HUES48 (cell line): ENCODE measurements around the gene OR7C1.
"Not testable (repeated sequence)": the region's sequence is repeated elsewhere in the genome, so short reads cannot be mapped to it uniquely, and the experiment has no call there.

Experiments used
- H3K27ac ChIP-seq: one replicate; pipeline ENCODE4 v1.7.0; 2013; ENCODE audit warnings: low read depth, low read length, inconsistent platforms
- H3K27me3 ChIP-seq: 2 replicates; pipeline ENCODE4 v1.6.1; 2013; ENCODE audit warnings: mild to moderate bottlenecking, low read length; ENCODE audit not compliant: control insufficient read depth, insufficient read depth
- H3K36me3 ChIP-seq: 2 replicates; pipeline ENCODE4 v1.6.1; 2013; ENCODE audit warnings: low read length; ENCODE audit not compliant: control insufficient read depth, insufficient read depth
- H3K4me1 ChIP-seq: 2 replicates; pipeline ENCODE4 v1.6.1; 2013; ENCODE audit warnings: mild to moderate bottlenecking, low read length; ENCODE audit not compliant: control insufficient read depth, insufficient read depth
- H3K4me3 ChIP-seq: 2 replicates; pipeline ENCODE4 v1.5.1; 2013; ENCODE audit warnings: mild to moderate bottlenecking, low read depth, low read length
- H3K9ac ChIP-seq: 2 replicates; pipeline ENCODE4 v1.6.1; 2013; ENCODE audit warnings: mild to moderate bottlenecking, low read depth, low read length, moderate library complexity
- H3K9me3 ChIP-seq: 2 replicates; pipeline ENCODE4 v1.6.1; 2013; ENCODE audit warnings: low read length; ENCODE audit not compliant: control insufficient read depth, insufficient read depth

The OR7C1 gene

GRCh38 chr19:14775869-14776586 lies 59.0 kb downstream of the OR7C1 start:
- Histone ChIP-seq H3K9ac (no peak overlapping the region), H3K4me1 (peaks cover 5% of the 10 kb centered on the region; the same call in 1 of the 2 replicates), H3K9me3 (no peaks in the 10 kb centered on the region), H3K27me3 (peaks cover 6% of the 10 kb centered on the region; the same call in 1 of the 2 replicates), H3K4me3 (peak overlapping the region; percentile 62), H3K36me3 (no peaks in the 10 kb centered on the region), H3K27ac (no peak overlapping the region)

DNA sequence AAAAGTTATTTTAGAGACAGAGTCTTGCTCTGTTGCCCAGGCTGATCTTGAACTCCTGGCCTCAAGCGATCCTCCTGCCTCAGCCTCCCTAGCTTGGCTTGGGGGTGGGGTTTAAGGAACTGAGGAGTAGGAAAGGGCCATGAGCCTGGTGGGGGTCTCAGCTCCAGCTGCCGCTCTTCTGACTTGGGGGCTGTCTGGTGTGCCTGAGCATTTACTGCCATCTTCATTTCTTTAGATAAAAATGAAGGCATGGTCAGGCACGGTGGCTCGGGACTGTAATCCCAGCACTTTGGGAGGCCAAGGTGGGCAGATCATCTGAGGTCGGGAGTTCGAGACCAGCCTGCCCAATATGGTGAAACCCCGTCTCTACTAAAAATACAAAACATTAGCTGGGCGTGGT lies 59.7 kb downstream of the OR7C1 start:
- H3K4me1 ChIP-seq, H3K36me3 ChIP-seq, H3K27me3 ChIP-seq, H3K4me3 ChIP-seq, H3K27ac ChIP-seq, H3K9ac ChIP-seq, H3K9me3 ChIP-seq: not testable (repeated sequence)

GRCh38 chr19:14774373-14774772 lies 60.6 kb downstream of the OR7C1 start:
- no peak overlapping the region for H3K27ac ChIP-seq
- H3K4me3 ChIP-seq: no peak overlapping the region
- H3K4me1 ChIP-seq: peaks cover 5% of the 10 kb centered on the region; the same call in 1 of the 2 replicates
- no peaks in the 10 kb centered on the region for H3K9me3 ChIP-seq
- H3K36me3 ChIP-seq: no peaks in the 10 kb centered on the region
- peaks cover 6% of the 10 kb centered on the region; the same call in 1 of the 2 replicates for H3K27me3 ChIP-seq
- no peak overlapping the region for H3K9ac ChIP-seq

- not testable (repeated sequence) for H3K27me3 ChIP-seq, H3K9ac ChIP-seq, H3K4me3 ChIP-seq, H3K27ac ChIP-seq, H3K4me1 ChIP-seq, H3K9me3 ChIP-seq, H3K36me3 ChIP-seq
Measured at GRCh38 chr19:14773722-14774121, 61.3 kb downstream of the OR7C1 start.

DNA sequence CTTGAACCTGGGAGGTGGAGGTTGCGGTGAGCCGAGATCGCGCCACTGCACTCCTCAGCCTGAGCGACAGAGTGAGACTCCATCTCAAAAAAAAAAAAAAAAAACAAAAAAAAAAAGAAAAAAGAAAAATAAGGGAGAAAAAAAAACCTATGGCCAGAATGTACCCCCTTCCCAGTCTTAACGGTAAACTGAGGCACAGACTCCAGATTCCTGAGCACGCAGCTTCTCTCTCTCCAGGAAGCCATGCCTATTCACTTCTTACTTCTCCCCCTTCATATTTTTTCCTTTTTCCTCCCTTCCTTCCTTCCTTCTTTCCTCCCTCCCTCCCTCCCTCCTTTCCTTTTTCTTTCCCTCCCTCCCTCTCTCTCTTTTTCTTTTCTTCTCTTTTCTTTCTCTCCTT lies 62.0 kb downstream of the OR7C1 start:
- Histone ChIP-seq H3K4me1 (peaks cover 5% of the 10 kb centered on the region; the same call in 1 of the 2 replicates), H3K9ac (no peak overlapping the region), H3K9me3 (no peaks in the 10 kb centered on the region), H3K27ac (no peak overlapping the region), H3K27me3 (peaks cover 6% of the 10 kb centered on the region; the same call in 1 of the 2 replicates), H3K4me3 (no peak overlapping the region), H3K36me3 (no peaks in the 10 kb centered on the region)

- peaks cover 6% of the 10 kb centered on the region; the same call in 1 of the 2 replicates for H3K27me3 ChIP-seq
- H3K4me1 ChIP-seq: peaks cover 5% of the 10 kb centered on the region; the same call in 1 of the 2 replicates
- H3K4me3 ChIP-seq: no peak overlapping the region
- no peak overlapping the region for H3K9ac ChIP-seq
- H3K9me3 ChIP-seq: no peaks in the 10 kb centered on the region
- H3K27ac ChIP-seq: no peak overlapping the region
- no peaks in the 10 kb centered on the region for H3K36me3 ChIP-seq
Measured at GRCh38 chr19:14772467-14772866, 62.5 kb downstream of the OR7C1 start.

GRCh38 chr19:14770944-14771839 lies 63.8 kb downstream of the OR7C1 start:
- H3K27me3 ChIP-seq: peaks cover 4% of the 10 kb centered on the region; the same call in 1 of the 2 replicates
- no peak overlapping the region for H3K27ac ChIP-seq
- no peak overlapping the region for H3K9ac ChIP-seq

GRCh38 chr19:14770136-14770535 lies 64.8 kb downstream of the OR7C1 start:
- H3K27ac ChIP-seq: no peak overlapping the region
- no peaks in the 10 kb centered on the region for H3K36me3 ChIP-seq
- no peaks in the 10 kb centered on the region for H3K27me3 ChIP-seq
- H3K9me3 ChIP-seq: no peaks in the 10 kb centered on the region
- H3K9ac ChIP-seq: no peak overlapping the region
- no peak overlapping the region for H3K4me3 ChIP-seq
- no peaks in the 10 kb centered on the region for H3K4me1 ChIP-seq

More at GRCh38 chr19:14770944-14771839, 63.8 kb downstream of the OR7C1 start:
- Histone ChIP-seq H3K4me1 (no peaks in the 10 kb centered on the region), H3K4me3 (no peak overlapping the region), H3K9me3 (no peaks in the 10 kb centered on the region), H3K36me3 (no peaks in the 10 kb centered on the region)

DNA sequence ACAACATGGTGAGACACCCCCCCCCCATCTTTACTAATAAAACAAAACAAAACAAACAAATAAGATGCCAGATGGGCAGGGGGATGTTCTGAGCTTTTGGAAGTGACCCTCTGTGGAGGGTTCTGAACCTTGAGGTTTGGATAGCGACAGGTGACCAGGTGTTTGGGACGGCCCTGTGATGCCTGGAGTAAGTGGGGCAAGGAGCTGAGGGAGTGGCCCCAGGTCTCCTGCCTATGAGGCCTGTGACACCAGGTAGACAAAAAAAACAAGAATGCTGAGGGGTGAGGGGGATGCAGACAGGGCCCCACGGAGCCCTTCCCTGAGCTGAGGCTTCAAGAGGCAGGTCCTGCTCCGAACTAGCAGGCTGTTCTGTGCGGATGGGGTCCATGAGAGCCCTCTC lies 65.8 kb downstream of the OR7C1 start:
- Histone ChIP-seq H3K36me3 (no peaks in the 10 kb centered on the region), H3K4me1 (no peaks in the 10 kb centered on the region), H3K27me3 (no peaks in the 10 kb centered on the region), H3K4me3 (no peak overlapping the region), H3K27ac (no peak overlapping the region), H3K9ac (no peak overlapping the region), H3K9me3 (no peaks in the 10 kb centered on the region)

- Histone ChIP-seq H3K9ac (no peak overlapping the region), H3K9me3 (no peaks in the 10 kb centered on the region), H3K4me1 (no peaks in the 10 kb centered on the region), H3K4me3 (no peak overlapping the region), H3K36me3 (no peaks in the 10 kb centered on the region), H3K27ac (no peak overlapping the region), H3K27me3 (no peaks in the 10 kb centered on the region)
Measured at GRCh38 chr19:14768001-14768400, 67.0 kb downstream of the OR7C1 start.

- no peak overlapping the region for H3K4me3 ChIP-seq
- H3K36me3 ChIP-seq: no peaks in the 10 kb centered on the region
- no peak overlapping the region for H3K9ac ChIP-seq
- H3K27me3 ChIP-seq: no peaks in the 10 kb centered on the region
- H3K9me3 ChIP-seq: no peaks in the 10 kb centered on the region
- H3K4me1 ChIP-seq: no peaks in the 10 kb centered on the region
- no peak overlapping the region for H3K27ac ChIP-seq
Measured at GRCh38 chr19:14767466-14767971, 67.5 kb downstream of the OR7C1 start.
